Measurements from ENCODE around the gene P3H2. TPM values are rescaled to one million over a fixed set of nuclear protein-coding genes. Genes with fewer than 3 reads are reported as not detected.

P3H2 gene
- total RNA-seq, 1 experiment from 2014 or later, result 82.2 TPM

DNA sequence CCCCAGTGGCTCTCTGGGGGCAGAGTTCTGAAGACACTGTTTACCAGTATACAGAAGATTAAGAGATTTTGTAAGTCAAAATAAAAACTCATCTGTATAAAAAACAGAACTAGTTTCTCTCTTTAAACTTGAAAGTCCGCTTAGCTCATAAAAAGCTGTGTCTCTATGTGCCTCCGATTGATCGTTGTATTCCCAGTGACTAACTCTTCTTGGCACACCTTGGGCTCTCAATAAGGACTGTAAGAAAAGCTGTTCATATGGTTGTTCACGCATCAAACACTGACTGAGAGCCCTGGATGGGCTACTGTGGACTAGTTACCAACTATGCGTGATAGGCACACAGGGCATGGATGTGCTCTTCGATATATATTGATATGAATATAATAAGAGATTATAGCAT is 107.9 kb downstream of the P3H2 start:
- DNase-seq (ENCODE audit: low read depth, low spot score), result peak; percentile 74
- TF ChIP-seq, protein P1, sequence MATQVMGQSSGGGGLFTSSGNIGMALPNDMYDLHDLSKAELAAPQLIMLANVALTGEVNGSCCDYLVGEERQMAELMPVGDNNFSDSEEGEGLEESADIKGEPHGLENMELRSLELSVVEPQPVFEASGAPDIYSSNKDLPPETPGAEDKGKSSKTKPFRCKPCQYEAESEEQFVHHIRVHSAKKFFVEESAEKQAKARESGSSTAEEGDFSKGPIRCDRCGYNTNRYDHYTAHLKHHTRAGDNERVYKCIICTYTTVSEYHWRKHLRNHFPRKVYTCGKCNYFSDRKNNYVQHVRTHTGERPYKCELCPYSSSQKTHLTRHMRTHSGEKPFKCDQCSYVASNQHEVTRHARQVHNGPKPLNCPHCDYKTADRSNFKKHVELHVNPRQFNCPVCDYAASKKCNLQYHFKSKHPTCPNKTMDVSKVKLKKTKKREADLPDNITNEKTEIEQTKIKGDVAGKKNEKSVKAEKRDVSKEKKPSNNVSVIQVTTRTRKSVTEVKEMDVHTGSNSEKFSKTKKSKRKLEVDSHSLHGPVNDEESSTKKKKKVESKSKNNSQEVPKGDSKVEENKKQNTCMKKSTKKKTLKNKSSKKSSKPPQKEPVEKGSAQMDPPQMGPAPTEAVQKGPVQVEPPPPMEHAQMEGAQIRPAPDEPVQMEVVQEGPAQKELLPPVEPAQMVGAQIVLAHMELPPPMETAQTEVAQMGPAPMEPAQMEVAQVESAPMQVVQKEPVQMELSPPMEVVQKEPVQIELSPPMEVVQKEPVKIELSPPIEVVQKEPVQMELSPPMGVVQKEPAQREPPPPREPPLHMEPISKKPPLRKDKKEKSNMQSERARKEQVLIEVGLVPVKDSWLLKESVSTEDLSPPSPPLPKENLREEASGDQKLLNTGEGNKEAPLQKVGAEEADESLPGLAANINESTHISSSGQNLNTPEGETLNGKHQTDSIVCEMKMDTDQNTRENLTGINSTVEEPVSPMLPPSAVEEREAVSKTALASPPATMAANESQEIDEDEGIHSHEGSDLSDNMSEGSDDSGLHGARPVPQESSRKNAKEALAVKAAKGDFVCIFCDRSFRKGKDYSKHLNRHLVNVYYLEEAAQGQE (IDR thresholded peaks at IDR 0.05; ENCODE audit: insufficient read depth in 1 of 2, low read depth in 2 of 2, low read length in 1 of 2), result no peak
- TF ChIP-seq, protein P2, sequence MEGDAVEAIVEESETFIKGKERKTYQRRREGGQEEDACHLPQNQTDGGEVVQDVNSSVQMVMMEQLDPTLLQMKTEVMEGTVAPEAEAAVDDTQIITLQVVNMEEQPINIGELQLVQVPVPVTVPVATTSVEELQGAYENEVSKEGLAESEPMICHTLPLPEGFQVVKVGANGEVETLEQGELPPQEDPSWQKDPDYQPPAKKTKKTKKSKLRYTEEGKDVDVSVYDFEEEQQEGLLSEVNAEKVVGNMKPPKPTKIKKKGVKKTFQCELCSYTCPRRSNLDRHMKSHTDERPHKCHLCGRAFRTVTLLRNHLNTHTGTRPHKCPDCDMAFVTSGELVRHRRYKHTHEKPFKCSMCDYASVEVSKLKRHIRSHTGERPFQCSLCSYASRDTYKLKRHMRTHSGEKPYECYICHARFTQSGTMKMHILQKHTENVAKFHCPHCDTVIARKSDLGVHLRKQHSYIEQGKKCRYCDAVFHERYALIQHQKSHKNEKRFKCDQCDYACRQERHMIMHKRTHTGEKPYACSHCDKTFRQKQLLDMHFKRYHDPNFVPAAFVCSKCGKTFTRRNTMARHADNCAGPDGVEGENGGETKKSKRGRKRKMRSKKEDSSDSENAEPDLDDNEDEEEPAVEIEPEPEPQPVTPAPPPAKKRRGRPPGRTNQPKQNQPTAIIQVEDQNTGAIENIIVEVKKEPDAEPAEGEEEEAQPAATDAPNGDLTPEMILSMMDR (IDR thresholded peaks at IDR 0.05), result peak; percentile 10; the same call in 1 of the 2 replicates
- TF ChIP-seq TCF7L2 (IDR thresholded peaks at IDR 0.05; ENCODE audit: low read depth, low read length), result no peak
- ChIA-PET CTCF (interaction anchor here (0.6 kb wide), 1 partner anchor 411 kb away, joined by 3 read pairs; no protein-coding TSS in a partner anchor), POLR2A (interaction anchor here (0.6 kb wide), 2 partner anchors 299 to 1116 kb away, joined by 3 to 9 read pairs; no protein-coding TSS in a partner anchor)
- H3K27me3 ChIP-seq (ENCODE audit: control insufficient read depth, insufficient read depth, low read length), result no peaks in the 10 kb centered on the region
- H3K36me3 ChIP-seq (ENCODE audit: control insufficient read depth, insufficient read depth, low read length), result no peaks in the 10 kb centered on the region
- BruUV-seq (replicated peaks), result no TSS peak
- H3K9me3 ChIP-seq (ENCODE audit: control insufficient read depth, insufficient read depth, low read depth, low read length), result no peaks in the 10 kb centered on the region
- H3K4me1 ChIP-seq (ENCODE audit: control insufficient read depth, insufficient read depth, low read length), result peaks cover 60% of the 10 kb centered on the region
- intact Hi-C loops (cut with micrococcal nuclease; ENCODE audit: unreplicated experiment) (loop anchor here (2.0 to 5.0 kb wide), 2 partner anchors 45 to 190 kb away; no protein-coding TSS in a partner anchor), in situ Hi-C loops (cut with HindIII; ENCODE audit: low pct_unique_long_range_greater_than_20kb, low sequenced_read_pairs) (no loop called here)
- ATAC-seq, result peak; percentile 81
- peak overlapping the region; percentile 10 to 51; a peak in 3 of 4 replicates for H3K4me3 ChIP-seq (ENCODE audit: low read depth in 2 of 2, low read length in 2 of 2)
- H3K27ac ChIP-seq (ENCODE audit: low read length), result peak overlapping the region; percentile 86

DNA sequence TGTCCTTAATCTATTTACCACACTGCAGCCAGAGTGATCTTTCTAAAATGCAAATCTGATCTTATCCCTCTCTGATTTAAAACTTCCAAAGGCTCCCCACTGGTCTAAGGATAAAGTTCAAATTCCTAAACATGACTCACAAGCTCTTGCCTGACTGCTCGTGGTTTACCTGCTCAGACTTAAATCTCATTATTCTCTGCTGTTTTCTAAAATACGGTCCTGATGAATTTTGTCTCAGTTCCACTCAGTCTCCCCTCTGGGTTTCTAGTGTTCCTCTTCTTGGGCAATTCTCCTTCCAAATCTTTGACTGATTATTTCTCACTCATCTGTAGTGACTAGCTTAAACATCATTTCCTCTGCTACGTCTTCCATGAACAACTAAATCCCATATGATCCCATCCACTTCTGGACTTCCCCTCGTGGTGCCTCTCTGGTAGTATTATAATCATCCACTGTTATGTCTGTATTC is 108.3 kb downstream of the P3H2 start:
- POLR2A ChIA-PET, result interaction anchor here (0.6 kb wide), 1 partner anchor 299 kb away, joined by 3 read pairs; no protein-coding TSS in a partner anchor
- in situ Hi-C loops (cut with HindIII; ENCODE audit: low pct_unique_long_range_greater_than_20kb, low sequenced_read_pairs), result no loop called here
- peak overlapping the region; percentile 10 to 51; a peak in 3 of 4 replicates for H3K4me3 ChIP-seq (ENCODE audit: low read depth in 2 of 2, low read length in 2 of 2)

More for the DNA sequence above, 108.3 kb downstream of the P3H2 start:
- TF ChIP-seq, protein P2 (IDR thresholded peaks at IDR 0.05), result no peak
- peak; percentile 90 for TF ChIP-seq TCF7L2 (IDR thresholded peaks at IDR 0.05; ENCODE audit: low read depth, low read length)
- TF ChIP-seq, protein P1 (IDR thresholded peaks at IDR 0.05; ENCODE audit: insufficient read depth in 1 of 2, low read depth in 2 of 2, low read length in 1 of 2), result no peak
- TF ChIP-seq SIN3A (IDR thresholded peaks at IDR 0.05; ENCODE audit: borderline replicate concordance, insufficient read depth, low read depth, low read length), result no peak
- peak; percentile 74 for TF ChIP-seq POLR2AphosphoS5 (IDR thresholded peaks at IDR 0.05; ENCODE audit: low read depth, low read length)
- Histone ChIP-seq H3K4me1 (ENCODE audit: control insufficient read depth, insufficient read depth, low read length) (peaks cover 56% of the 10 kb centered on the region), H3K27me3 (ENCODE audit: control insufficient read depth, insufficient read depth, low read length) (no peaks in the 10 kb centered on the region), H3K27ac (ENCODE audit: low read length) (peak overlapping the region; percentile 86), H3K9me3 (ENCODE audit: control insufficient read depth, insufficient read depth, low read depth, low read length) (no peaks in the 10 kb centered on the region), H3K36me3 (ENCODE audit: control insufficient read depth, insufficient read depth, low read length) (no peaks in the 10 kb centered on the region)
- intact Hi-C loops (cut with micrococcal nuclease; ENCODE audit: unreplicated experiment), result loop anchor here (2.0 to 5.0 kb wide), 2 partner anchors 45 to 190 kb away; no protein-coding TSS in a partner anchor
- DNase-seq (ENCODE audit: low read depth, low spot score) (peak; percentile 83), ATAC-seq (peak; percentile 90)
- BruUV-seq (replicated peaks), result no TSS peak
- CTCF ChIA-PET, result interaction anchor here (0.6 kb wide), 1 partner anchor 412 kb away, joined by 3 read pairs; no protein-coding TSS in a partner anchor

Measured in Panc1 (cell line).